ENCODE measurements around the gene GRB2. TPM values are rescaled to one million over a fixed set of nuclear protein-coding genes. Genes with fewer than 3 reads are reported as not detected.

The GRB2 gene
- total RNA-seq, 1 experiment from 2014 or later, result 92.6 TPM

DNA sequence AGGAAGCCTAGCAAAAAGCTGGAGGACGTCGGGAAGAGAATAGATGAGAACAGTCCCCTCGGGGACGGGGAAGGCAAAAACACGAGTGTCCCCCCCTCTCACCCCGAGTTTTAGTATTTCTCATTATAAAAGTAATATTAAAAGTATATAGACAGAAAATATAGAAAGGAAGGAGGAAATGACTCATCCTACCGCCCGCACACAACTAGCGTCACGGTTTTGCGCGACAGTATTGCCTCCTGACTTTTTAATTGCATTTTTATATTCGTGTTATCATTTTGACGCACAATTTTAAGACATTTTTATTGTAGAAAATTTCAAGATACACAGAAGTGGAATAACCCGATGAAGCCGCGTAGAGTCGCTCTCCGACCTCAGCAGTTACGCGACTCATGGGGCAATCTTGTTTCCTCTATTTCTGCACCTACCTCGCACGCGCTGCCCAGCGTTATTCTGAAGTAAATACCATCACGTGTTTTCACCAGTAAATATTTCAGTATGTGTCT, 115.6 kb downstream of the GRB2 start:
- peaks cover 8% of the 10 kb centered on the region for H3K4me1 Mint-ChIP-seq
- ChIA-PET CTCF (interaction anchor here (0.6 to 3.7 kb wide), 41 partner anchors 10 to 540 kb away, joined by 3 to 106 read pairs (median 5); partner anchors contain the start of genes GALK1, GGA3, GRB2 and LLGL2), POLR2A (interaction anchor here (0.7 to 1.8 kb wide), 18 partner anchors 8 to 475 kb away, joined by 3 to 24 read pairs (median 4); partner anchors contain the start of genes GALK1, GGA3, GRB2 and MIF4GD)
- no peak for ATAC-seq
- no peak for DNase-seq (ENCODE audit: low spot score)
- no peak for TF ChIP-seq GRHL2 (CRISPR knock-in tag; IDR thresholded peaks at IDR 0.05; ENCODE audit: insufficient replicate concordance, severe bottlenecking)
- no peak for TF ChIP-seq MYBL2 (CRISPR knock-in tag; IDR thresholded peaks at IDR 0.05)
- TF ChIP-seq, protein P1, sequence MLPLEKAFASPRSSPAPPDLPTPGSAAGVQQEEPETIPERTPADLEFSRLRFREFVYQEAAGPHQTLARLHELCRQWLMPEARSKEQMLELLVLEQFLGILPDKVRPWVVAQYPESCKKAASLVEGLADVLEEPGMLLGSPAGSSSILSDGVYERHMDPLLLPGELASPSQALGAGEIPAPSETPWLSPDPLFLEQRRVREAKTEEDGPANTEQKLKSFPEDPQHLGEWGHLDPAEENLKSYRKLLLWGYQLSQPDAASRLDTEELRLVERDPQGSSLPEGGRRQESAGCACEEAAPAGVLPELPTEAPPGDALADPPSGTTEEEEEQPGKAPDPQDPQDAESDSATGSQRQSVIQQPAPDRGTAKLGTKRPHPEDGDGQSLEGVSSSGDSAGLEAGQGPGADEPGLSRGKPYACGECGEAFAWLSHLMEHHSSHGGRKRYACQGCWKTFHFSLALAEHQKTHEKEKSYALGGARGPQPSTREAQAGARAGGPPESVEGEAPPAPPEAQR (CRISPR knock-in tag; IDR thresholded peaks at IDR 0.05), result no peak
- no peak for TF ChIP-seq PRRX2 (CRISPR knock-in tag; IDR thresholded peaks at IDR 0.05)
- no peak for TF ChIP-seq TP53 (CRISPR knock-in tag; IDR thresholded peaks at IDR 0.05)
- TF ChIP-seq ZBTB21 (CRISPR knock-in tag; IDR thresholded peaks at IDR 0.05; ENCODE audit: borderline replicate concordance), result no peak
- no peak for TF ChIP-seq ZNF281 (CRISPR knock-in tag; IDR thresholded peaks at IDR 0.05)
- TF ChIP-seq CBFB (CRISPR knock-in tag; IDR thresholded peaks at IDR 0.05; ENCODE audit: low read depth), result no peak
- TF ChIP-seq HMGA2 (CRISPR knock-in tag; IDR thresholded peaks at IDR 0.05), result no peak
- TF ChIP-seq NR3C1 (CRISPR knock-in tag; conservative IDR thresholded peaks at IDR 0.05; ENCODE audit: low read depth), result no peak
- no peak for TF ChIP-seq ERG (CRISPR knock-in tag; IDR thresholded peaks at IDR 0.05)
- TF ChIP-seq ZNF423 (CRISPR knock-in tag; IDR thresholded peaks at IDR 0.05), result no peak
- TF ChIP-seq, protein P2, sequence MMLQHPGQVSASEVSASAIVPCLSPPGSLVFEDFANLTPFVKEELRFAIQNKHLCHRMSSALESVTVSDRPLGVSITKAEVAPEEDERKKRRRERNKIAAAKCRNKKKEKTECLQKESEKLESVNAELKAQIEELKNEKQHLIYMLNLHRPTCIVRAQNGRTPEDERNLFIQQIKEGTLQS (CRISPR knock-in tag; conservative IDR thresholded peaks at IDR 0.05), result no peak
- TF ChIP-seq TCF7 (CRISPR knock-in tag; IDR thresholded peaks at IDR 0.05; ENCODE audit: low read depth), result no peak
- peak overlapping the region; percentile 99 for H3K27ac Mint-ChIP-seq
- H3K4me3 Mint-ChIP-seq, result peak overlapping the region; percentile 94
- no peaks in the 10 kb centered on the region; the same call in 1 of the 2 replicates for H3K27me3 Mint-ChIP-seq (ENCODE audit: low read depth)
- peaks cover 11% of the 10 kb centered on the region for H3K36me3 Mint-ChIP-seq
- H3K9me3 Mint-ChIP-seq, result no peaks in the 10 kb centered on the region

DNA sequence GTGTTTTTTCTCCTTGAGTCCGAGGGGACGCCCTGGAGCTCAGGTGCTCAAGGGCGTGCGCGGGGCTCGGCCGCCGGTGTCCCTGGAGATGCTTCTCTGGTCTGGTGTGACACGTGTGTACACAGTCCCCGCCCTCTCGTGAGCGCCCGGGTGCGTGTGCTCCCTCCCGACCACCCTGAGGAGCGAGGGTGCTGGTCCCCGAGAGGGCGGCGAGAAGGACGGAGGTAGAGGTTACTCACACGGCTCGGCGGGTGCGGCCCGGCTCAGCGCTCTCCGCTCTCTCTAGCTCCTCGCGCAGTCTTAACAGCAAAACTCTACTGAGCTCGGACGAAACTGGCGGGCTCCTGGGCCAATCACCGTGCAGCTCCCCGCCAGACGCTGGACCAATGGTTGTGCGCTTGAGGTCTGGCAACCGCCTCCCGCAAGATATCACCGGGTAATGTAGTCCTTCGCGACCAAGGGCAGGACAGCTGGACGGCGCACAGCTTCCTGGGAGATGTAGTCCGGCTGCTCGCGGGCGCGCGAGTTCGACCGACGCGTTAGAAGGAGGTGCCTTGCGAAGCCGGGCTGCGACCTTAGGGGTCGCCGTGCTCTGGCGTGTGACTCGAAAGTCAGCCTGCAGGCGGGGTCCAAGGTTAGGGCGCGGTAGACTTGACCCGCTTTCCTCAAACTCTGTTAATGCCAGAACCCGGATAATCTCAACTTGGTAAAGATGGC, 116.2 kb downstream of the GRB2 start, which contains the start of gene SLC25A19:
SLC25A19 (minus strand) TSS at position 319 of the 717 bp plus-strand sequence. CDS start 2,669 bp downstream, outside the sequence.
- H3K4me3 Mint-ChIP-seq, result peak within 1 kb of the TSS; percentile 94
- TF ChIP-seq GABPB1 (CRISPR knock-in tag; IDR thresholded peaks at IDR 0.05), result peak; percentile 75
- no peak for TF ChIP-seq ZNF263 (CRISPR knock-in tag; IDR thresholded peaks at IDR 0.05; ENCODE audit: low read depth)
- 0 out of 2 replicates have a peak, but pooled peaks have one; percentile 66 for TF ChIP-seq KAT7 (CRISPR knock-in tag; IDR thresholded peaks at IDR 0.05; ENCODE audit: borderline replicate concordance)
- TF ChIP-seq TP53 (CRISPR knock-in tag; IDR thresholded peaks at IDR 0.05), result 0 out of 2 replicates have a peak, but pooled peaks have one; percentile 35
- TF ChIP-seq ZNF232 (CRISPR knock-in tag; IDR thresholded peaks at IDR 0.05), result 0 out of 2 replicates have a peak, but pooled peaks have one; percentile 26
- TF ChIP-seq, protein P3, sequence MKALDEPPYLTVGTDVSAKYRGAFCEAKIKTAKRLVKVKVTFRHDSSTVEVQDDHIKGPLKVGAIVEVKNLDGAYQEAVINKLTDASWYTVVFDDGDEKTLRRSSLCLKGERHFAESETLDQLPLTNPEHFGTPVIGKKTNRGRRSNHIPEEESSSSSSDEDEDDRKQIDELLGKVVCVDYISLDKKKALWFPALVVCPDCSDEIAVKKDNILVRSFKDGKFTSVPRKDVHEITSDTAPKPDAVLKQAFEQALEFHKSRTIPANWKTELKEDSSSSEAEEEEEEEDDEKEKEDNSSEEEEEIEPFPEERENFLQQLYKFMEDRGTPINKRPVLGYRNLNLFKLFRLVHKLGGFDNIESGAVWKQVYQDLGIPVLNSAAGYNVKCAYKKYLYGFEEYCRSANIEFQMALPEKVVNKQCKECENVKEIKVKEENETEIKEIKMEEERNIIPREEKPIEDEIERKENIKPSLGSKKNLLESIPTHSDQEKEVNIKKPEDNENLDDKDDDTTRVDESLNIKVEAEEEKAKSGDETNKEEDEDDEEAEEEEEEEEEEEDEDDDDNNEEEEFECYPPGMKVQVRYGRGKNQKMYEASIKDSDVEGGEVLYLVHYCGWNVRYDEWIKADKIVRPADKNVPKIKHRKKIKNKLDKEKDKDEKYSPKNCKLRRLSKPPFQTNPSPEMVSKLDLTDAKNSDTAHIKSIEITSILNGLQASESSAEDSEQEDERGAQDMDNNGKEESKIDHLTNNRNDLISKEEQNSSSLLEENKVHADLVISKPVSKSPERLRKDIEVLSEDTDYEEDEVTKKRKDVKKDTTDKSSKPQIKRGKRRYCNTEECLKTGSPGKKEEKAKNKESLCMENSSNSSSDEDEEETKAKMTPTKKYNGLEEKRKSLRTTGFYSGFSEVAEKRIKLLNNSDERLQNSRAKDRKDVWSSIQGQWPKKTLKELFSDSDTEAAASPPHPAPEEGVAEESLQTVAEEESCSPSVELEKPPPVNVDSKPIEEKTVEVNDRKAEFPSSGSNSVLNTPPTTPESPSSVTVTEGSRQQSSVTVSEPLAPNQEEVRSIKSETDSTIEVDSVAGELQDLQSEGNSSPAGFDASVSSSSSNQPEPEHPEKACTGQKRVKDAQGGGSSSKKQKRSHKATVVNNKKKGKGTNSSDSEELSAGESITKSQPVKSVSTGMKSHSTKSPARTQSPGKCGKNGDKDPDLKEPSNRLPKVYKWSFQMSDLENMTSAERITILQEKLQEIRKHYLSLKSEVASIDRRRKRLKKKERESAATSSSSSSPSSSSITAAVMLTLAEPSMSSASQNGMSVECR (CRISPR knock-in tag; IDR thresholded peaks at IDR 0.05; ENCODE audit: borderline replicate concordance), result peak; percentile 80
- TF ChIP-seq, protein P4, sequence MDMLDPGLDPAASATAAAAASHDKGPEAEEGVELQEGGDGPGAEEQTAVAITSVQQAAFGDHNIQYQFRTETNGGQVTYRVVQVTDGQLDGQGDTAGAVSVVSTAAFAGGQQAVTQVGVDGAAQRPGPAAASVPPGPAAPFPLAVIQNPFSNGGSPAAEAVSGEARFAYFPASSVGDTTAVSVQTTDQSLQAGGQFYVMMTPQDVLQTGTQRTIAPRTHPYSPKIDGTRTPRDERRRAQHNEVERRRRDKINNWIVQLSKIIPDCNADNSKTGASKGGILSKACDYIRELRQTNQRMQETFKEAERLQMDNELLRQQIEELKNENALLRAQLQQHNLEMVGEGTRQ (CRISPR knock-in tag; IDR thresholded peaks at IDR 0.05), result peak; percentile 67
- TF ChIP-seq FOXK1 (CRISPR knock-in tag; IDR thresholded peaks at IDR 0.05), result peak; percentile 82

More for the DNA sequence above, 116.2 kb downstream of the GRB2 start, which contains the start of gene SLC25A19:
- Mint-ChIP-seq H3K9me3 (no peaks in the 10 kb centered on the region), H3K27me3 (ENCODE audit: low read depth) (no peaks in the 10 kb centered on the region; the same call in 1 of the 2 replicates), H3K27ac (peak within 1 kb of the TSS; percentile 99), H3K4me1 (peaks cover 8% of the 10 kb centered on the region), H3K36me3 (peaks cover 11% of the 10 kb centered on the region)
- ATAC-seq, result peak; percentile 98
- peak; percentile 98 for DNase-seq (ENCODE audit: low spot score)
- POLR2A ChIA-PET, result interaction anchor here (0.6 to 1.8 kb wide), 20 partner anchors 8 to 475 kb away, joined by 3 to 24 read pairs (median 4); partner anchors contain the start of genes GALK1, GGA3, GRB2 and MIF4GD
- CTCF ChIA-PET, result interaction anchor here (0.6 to 3.7 kb wide), 57 partner anchors 11 to 541 kb away, joined by 3 to 106 read pairs (median 5); partner anchors contain the start of genes GALK1, GGA3, GRB2 and LLGL2
